Thoracic aorta (tissue), 2 donors: Measurements from ENCODE around the gene SLC7A9. TPM values are rescaled to one million over a fixed set of nuclear protein-coding genes. Genes with fewer than 3 reads are reported as not detected.

Experiments
- ATAC-seq: fragments of 150-250 bp; one replicate; pipeline ENCODE4 v1.8.0; 2017; ENCODE audit warnings: low read depth; ENCODE audit not compliant: insufficient number of reproducible peaks, low FRiP score
- DNase-seq: peaks from one replicate; pipeline ENCODE4 v3.0.0-alpha.2; 2020; ENCODE audit warnings: low spot score
- H3K27ac ChIP-seq, 2 donors: fragments of 200-600 bp; sonication (generic); 1 replicate in 1 of 2; 2 replicates in 1 of 2; pipeline ENCODE4 v1.5.1; 2016; ENCODE audit warnings: mild to moderate bottlenecking in 2 of 2, moderate library complexity in 2 of 2
- H3K27me3 ChIP-seq: fragments of 200-600 bp; sonication (generic); replicated peaks from 2 replicates; pipeline ENCODE4 v1.6.0; 2016; ENCODE audit warnings: mild to moderate bottlenecking; ENCODE audit not compliant: insufficient read depth
- H3K36me3 ChIP-seq: fragments of 200-600 bp; sonication (generic); one replicate; pipeline ENCODE4 v1.5.1; 2016
- H3K4me1 ChIP-seq, 2 donors: fragments of 200-600 bp; sonication (generic); 1 replicate in 1 of 2; 2 replicates in 1 of 2; pipeline versions ENCODE4 v1.5.1 to v1.6.0; 2016; ENCODE audit warnings: low read depth in 2 of 2, mild to moderate bottlenecking in 1 of 2; ENCODE audit not compliant: control insufficient read depth in 1 of 2
- H3K4me3 ChIP-seq: fragments of 200-600 bp; sonication (generic); 2 replicates; pipeline ENCODE4 v1.5.1; 2016; ENCODE audit warnings: mild to moderate bottlenecking
- H3K9me3 ChIP-seq: fragments of 200-600 bp; sonication (generic); 2 replicates; pipeline ENCODE4 v1.5.1; 2016
- total RNA-seq, 2 donors: library from RNA; depleted of rRNA; stranded (reverse); fragments of >200 nt; gene quantifications; one replicate each; pipeline versions ENCODE4 v1.1.0 to v1.2.3, GENCODE V29; 2016
- TF ChIP-seq, protein P1 (sequence below): fragments of 200-600 bp; sonication (generic); IDR thresholded peaks from one replicate; pipeline ENCODE4 v1.5.1; 2019; ENCODE audit warnings: antibody characterized with exemption

Gene SLC7A9
- total RNA-seq, 2 donors from 2014 or later = 0.56 TPM; not detected in 1

DNA sequence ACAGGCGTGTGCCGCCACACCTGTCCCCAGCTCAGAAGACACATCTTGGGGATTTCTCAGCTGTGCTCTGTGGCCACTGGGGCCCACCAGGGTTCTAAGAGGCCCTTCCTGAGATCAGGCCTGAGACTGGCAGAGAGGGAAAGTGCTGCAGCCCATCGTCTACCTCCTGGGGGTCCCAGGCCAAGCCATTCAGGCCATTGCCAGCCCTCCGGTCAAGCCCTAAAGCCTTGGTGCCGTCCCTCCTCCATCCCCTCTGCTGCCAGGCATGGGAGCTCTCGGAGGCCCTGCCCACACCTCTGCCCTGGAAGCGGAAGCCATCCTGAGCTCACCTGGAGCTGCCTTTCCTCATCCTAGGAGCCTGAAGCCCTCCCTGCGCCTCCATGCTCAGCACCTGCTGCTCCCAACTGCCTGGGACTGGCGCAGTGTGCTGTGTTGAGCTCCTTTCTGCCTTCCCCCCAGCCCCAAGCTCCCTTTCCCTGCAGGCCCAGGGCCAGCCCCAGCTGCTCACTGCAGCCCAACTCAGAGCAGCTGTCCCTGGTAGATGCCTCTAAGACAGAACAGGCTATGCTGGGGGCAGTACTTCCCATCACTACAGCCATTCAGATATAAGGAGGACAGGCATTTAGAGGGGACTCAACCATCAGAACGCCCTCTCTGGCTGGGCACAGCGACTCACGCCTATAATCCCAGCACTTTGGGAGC is 2.9 kb downstream of the SLC7A9 start:
- Histone ChIP-seq H3K4me1 (no peaks in the 10 kb centered on the region), H3K27me3 (no peaks in the 10 kb centered on the region), H3K36me3 (no peaks in the 10 kb centered on the region), H3K9me3 (no peaks in the 10 kb centered on the region), H3K27ac (no peak overlapping the region), H3K4me3 (no peak overlapping the region)
- no peak for ATAC-seq
- DNase-seq = no peak
- TF ChIP-seq, protein P1, sequence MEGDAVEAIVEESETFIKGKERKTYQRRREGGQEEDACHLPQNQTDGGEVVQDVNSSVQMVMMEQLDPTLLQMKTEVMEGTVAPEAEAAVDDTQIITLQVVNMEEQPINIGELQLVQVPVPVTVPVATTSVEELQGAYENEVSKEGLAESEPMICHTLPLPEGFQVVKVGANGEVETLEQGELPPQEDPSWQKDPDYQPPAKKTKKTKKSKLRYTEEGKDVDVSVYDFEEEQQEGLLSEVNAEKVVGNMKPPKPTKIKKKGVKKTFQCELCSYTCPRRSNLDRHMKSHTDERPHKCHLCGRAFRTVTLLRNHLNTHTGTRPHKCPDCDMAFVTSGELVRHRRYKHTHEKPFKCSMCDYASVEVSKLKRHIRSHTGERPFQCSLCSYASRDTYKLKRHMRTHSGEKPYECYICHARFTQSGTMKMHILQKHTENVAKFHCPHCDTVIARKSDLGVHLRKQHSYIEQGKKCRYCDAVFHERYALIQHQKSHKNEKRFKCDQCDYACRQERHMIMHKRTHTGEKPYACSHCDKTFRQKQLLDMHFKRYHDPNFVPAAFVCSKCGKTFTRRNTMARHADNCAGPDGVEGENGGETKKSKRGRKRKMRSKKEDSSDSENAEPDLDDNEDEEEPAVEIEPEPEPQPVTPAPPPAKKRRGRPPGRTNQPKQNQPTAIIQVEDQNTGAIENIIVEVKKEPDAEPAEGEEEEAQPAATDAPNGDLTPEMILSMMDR = no peak

DNA sequence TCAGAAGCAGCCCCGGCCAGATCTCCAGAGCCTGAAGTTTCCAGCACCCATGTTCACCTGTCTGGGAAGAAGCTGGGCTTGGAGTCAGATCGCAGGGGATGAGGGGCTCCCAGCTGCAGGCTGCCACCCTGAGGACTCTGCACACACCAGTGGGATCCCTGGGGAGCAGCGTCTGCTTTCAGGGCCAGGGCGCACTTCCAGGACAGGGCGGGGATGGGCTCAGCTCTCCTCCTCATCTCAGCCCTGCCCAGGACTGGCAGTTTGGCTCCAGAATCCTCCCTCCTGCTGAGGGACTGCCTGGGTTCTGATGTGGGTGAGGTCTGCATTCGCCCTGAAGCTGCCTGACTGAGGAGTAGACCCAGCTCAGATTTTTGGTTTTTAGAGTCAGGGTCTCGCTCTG is 3.5 kb downstream of the SLC7A9 start:
- no peak overlapping the region for H3K4me3 ChIP-seq
- ATAC-seq (no peak), DNase-seq (no peak)
- H3K27ac ChIP-seq = no peak overlapping the region
- H3K27me3 ChIP-seq = no peaks in the 10 kb centered on the region
- no peaks in the 10 kb centered on the region for H3K4me1 ChIP-seq
- no peaks in the 10 kb centered on the region for H3K9me3 ChIP-seq
- TF ChIP-seq, protein P1 = no peak
- H3K36me3 ChIP-seq = no peaks in the 10 kb centered on the region

DNA sequence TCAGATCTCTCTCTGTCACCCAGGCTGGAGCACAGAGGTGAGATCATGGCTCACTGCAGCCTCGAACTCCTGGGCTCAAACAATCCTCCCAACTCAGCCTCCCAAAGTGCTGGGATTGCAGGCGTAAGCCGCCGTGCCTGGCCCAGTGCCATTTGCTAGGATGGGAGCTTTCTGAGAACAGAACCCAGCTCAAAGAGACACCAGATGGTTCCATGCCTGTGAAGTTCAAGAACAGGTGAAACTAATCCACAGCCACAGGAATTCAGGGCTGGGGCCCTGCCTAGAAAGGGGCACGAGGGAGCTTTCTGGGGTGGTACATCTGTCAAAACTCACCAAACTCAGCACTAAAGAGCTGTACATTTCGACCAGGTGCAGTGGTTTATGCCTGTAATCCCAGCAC is 4.2 kb downstream of the SLC7A9 start:
- H3K27me3 ChIP-seq = no peaks in the 10 kb centered on the region
- no peak for DNase-seq
- ATAC-seq = no peak
- TF ChIP-seq, protein P1 = no peak
- H3K4me3 ChIP-seq = no peak overlapping the region
- no peak overlapping the region for H3K27ac ChIP-seq
- no peaks in the 10 kb centered on the region for H3K36me3 ChIP-seq
- no peaks in the 10 kb centered on the region for H3K9me3 ChIP-seq
- no peaks in the 10 kb centered on the region for H3K4me1 ChIP-seq

DNA sequence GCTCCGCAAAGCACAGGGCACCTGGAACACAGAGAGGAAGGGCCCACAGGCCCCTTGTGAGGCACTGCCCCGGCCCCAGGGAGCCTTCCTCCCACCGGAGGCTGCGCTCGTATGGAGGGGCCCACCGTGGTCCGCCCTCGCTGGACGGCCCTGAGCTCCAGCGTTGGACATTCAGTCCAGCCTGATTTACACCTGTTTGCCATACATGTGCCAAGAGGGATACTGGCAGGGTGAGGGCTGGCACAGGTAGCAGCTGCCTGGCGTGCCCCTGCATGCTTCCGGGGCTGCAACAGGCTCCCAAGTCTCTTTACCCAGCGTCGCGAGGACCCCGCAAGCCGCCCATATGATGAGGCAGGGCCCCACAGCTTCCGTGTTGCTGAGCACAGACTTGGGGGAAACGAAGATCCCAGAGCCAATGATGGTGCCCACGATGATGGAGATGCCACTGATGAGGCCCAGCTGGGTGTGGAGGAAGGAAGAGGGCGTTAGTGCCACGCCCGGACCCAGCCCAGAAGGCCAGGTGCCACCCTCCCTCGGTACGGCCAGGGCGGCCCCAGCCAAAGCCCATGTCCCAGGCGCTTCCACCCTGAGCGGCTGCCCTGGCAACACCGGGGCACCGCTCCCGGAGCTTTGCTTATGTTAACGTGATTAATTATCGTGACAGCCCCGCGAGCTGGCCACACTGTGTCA is 5.1 kb downstream of the SLC7A9 start:
- Histone ChIP-seq H3K27me3 (no peaks in the 10 kb centered on the region), H3K4me1 (no peaks in the 10 kb centered on the region), H3K4me3 (no peak overlapping the region), H3K27ac (no peak overlapping the region), H3K36me3 (no peaks in the 10 kb centered on the region), H3K9me3 (no peaks in the 10 kb centered on the region)
- TF ChIP-seq, protein P1 = no peak
- DNase-seq (no peak), ATAC-seq (no peak)

DNA sequence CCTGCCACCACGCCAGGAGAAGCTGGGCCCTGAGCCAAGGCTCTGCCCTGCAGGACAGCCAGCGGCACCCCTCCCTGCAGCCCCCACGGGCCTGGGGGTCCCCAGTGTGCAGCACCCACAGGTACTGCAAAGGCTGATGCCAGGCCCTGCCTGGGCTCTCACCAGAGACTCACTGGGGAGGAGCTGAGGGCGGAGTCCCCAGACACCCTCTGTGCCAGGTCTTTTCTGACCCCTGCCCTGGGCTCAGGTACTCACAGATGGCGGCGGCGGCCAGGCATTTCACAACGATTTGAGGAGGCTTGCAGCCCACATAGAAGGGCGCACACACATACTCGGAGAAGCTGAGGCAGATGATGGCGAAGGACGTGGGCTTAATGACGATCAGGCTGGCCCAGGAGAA is 5.7 kb downstream of the SLC7A9 start:
- H3K4me3 ChIP-seq = no peak overlapping the region
- H3K36me3 ChIP-seq = no peaks in the 10 kb centered on the region
- H3K27ac ChIP-seq = no peak overlapping the region
- no peaks in the 10 kb centered on the region for H3K4me1 ChIP-seq
- TF ChIP-seq, protein P1 = no peak
- no peak for ATAC-seq
- no peak for DNase-seq
- H3K9me3 ChIP-seq = no peaks in the 10 kb centered on the region
- H3K27me3 ChIP-seq = no peaks in the 10 kb centered on the region
